Lower leg skin (tissue), 3 donors: ENCODE data around the gene CDH23.

Experiments
- CTCF ChIP-seq, 3 donors: fragments of 450-650 bp; IDR thresholded peaks; one replicate each; pipeline ENCODE4 v1.5.1; 2016; ENCODE audit warnings: antibody characterized with exemption in 3 of 3, mild to moderate bottlenecking in 3 of 3, moderate library complexity in 2 of 3
- POLR2A ChIP-seq, 2 donors: fragments of 450-650 bp; IDR thresholded peaks; one replicate each; pipeline ENCODE4 v1.6.1; 2016 to 2017; ENCODE audit warnings: antibody characterized with exemption in 2 of 2, mild to moderate bottlenecking in 1 of 2, moderate library complexity in 1 of 2

- TF ChIP-seq CTCF (IDR thresholded peaks at IDR 0.05) = no peak
- no peak for TF ChIP-seq POLR2A (IDR thresholded peaks at IDR 0.05)
Observed at GRCh38 chr10:71623986-71624291, 227.2 kb downstream of the CDH23 start.
